CD14-positive monocyte (primary cell): ENCODE measurements around the gene CHRNA9. TPM values are rescaled to one million over a fixed set of nuclear protein-coding genes. Genes with fewer than 3 reads are reported as not detected.
A peak's percentile ranks its signal among the peaks of the same experiment; 100 is the strongest.

Experiments
- DNase-seq, 3 donors: peaks; one replicate each; pipeline ENCODE4 v3.0.0-alpha.2; 2011 to 2022
- H2AFZ ChIP-seq: 2 replicates; pipeline ENCODE4 v1.6.0; 2012; ENCODE audit warnings: mild to moderate bottlenecking, low read depth, low read length, inconsistent platforms; ENCODE audit not compliant: insufficient read depth, poor library complexity, severe bottlenecking
- H3K27ac ChIP-seq, 2 donors: 1 replicate in 1 of 2; 2 replicates in 1 of 2; pipeline ENCODE4 v1.5.1; 2012 to 2013; ENCODE audit warnings: low read length in 2 of 2, control low read depth in 1 of 2, inconsistent platforms in 1 of 2, low read depth in 1 of 2, mild to moderate bottlenecking in 1 of 2
- H3K27me3 ChIP-seq, 2 donors: one replicate each; pipeline versions ENCODE4 v1.6.0 to v1.6.1; 2011 to 2013; ENCODE audit warnings: low read length in 2 of 2; ENCODE audit not compliant: control insufficient read depth in 2 of 2, insufficient read depth in 2 of 2
- H3K36me3 ChIP-seq, 2 donors: replicated peaks in 1 of 2; 1 replicate in 1 of 2; 2 replicates in 1 of 2; pipeline versions ENCODE4 v1.5.1 to v1.6.1; 2012 to 2013; ENCODE audit warnings: low read length in 2 of 2, control low read depth in 1 of 2, inconsistent platforms in 1 of 2, mild to moderate bottlenecking in 1 of 2; ENCODE audit not compliant: insufficient read depth in 2 of 2, control insufficient read depth in 1 of 2
- H3K4me1 ChIP-seq, 2 donors: 1 replicate in 1 of 2; 2 replicates in 1 of 2; pipeline versions ENCODE4 v1.5.1 to v1.6.1; 2012 to 2013; ENCODE audit warnings: low read length in 2 of 2, control low read depth in 1 of 2, inconsistent platforms in 1 of 2, mild to moderate bottlenecking in 1 of 2, moderate library complexity in 1 of 2; ENCODE audit not compliant: insufficient read depth in 2 of 2, control insufficient read depth in 1 of 2
- H3K4me2 ChIP-seq: replicated peaks from 2 replicates; pipeline ENCODE3; 2012; ENCODE audit warnings: low read length, moderate library complexity, mild to moderate bottlenecking; ENCODE audit not compliant: poor library complexity, severe bottlenecking; ENCODE audit errors: extremely low read depth
- H3K4me3 ChIP-seq, 3 experiments: fragments of 200-600 bp in 1 of 3; sonication (generic) in 1 of 3; replicated peaks in 1 of 3; 1 replicate in 2 of 3; 2 replicates in 1 of 3; pipeline ENCODE4 v1.5.1; 2011 to 2013; ENCODE audit warnings: low read length in 3 of 3, mild to moderate bottlenecking in 3 of 3, control low read depth in 2 of 3, low read depth in 2 of 3, inconsistent platforms in 1 of 3, moderate library complexity in 1 of 3
- H3K79me2 ChIP-seq: 2 replicates; pipeline ENCODE4 v1.6.0; 2012; ENCODE audit warnings: mild to moderate bottlenecking, control low read depth, inconsistent platforms, low read length, moderate library complexity; ENCODE audit not compliant: insufficient read depth
- H3K9ac ChIP-seq: 2 replicates; pipeline ENCODE4 v1.6.0; 2017; ENCODE audit warnings: low read length, mild to moderate bottlenecking; ENCODE audit not compliant: insufficient read depth, poor library complexity, severe bottlenecking
- H3K9me3 ChIP-seq, 2 donors: replicated peaks in 1 of 2; 1 replicate in 1 of 2; 2 replicates in 1 of 2; pipeline versions ENCODE4 v1.5.1 to v1.6.1; 2012 to 2013; ENCODE audit warnings: low read length in 2 of 2, control low read depth in 1 of 2; ENCODE audit not compliant: control insufficient read depth in 1 of 2, insufficient read depth in 1 of 2
- H4K20me1 ChIP-seq: 2 replicates; pipeline ENCODE4 v1.6.0; 2012; ENCODE audit warnings: mild to moderate bottlenecking, low read length, control low read depth, moderate library complexity; ENCODE audit not compliant: insufficient read depth
- H3K27ac Mint-ChIP-seq, 7 donors: one replicate each; pipeline ENCODE4 v1.8.0; 2020; ENCODE audit warnings: mild to moderate bottlenecking in 7 of 7, mixed read lengths in 7 of 7, moderate library complexity in 6 of 7, inconsistent platforms in 2 of 7
- H3K27me3 Mint-ChIP-seq, 3 donors: one replicate each; pipeline ENCODE4 v1.8.0; 2021 to 2022; ENCODE audit warnings: low read depth in 3 of 3, mild to moderate bottlenecking in 3 of 3, mixed read lengths in 3 of 3, moderate library complexity in 3 of 3, inconsistent platforms in 1 of 3
- H3K36me3 Mint-ChIP-seq, 2 donors: one replicate each; pipeline ENCODE4 v1.8.0; 2020; ENCODE audit warnings: mixed read lengths in 2 of 2, inconsistent platforms in 1 of 2, mild to moderate bottlenecking in 1 of 2
- H3K4me1 Mint-ChIP-seq: one replicate; pipeline ENCODE4 v1.8.0; 2020; ENCODE audit warnings: mild to moderate bottlenecking, mixed read lengths
- H3K4me3 Mint-ChIP-seq, 2 donors: one replicate each; pipeline ENCODE4 v1.8.0; 2020; ENCODE audit warnings: mild to moderate bottlenecking in 2 of 2, mixed read lengths in 2 of 2, moderate library complexity in 1 of 2
- H3K9me3 Mint-ChIP-seq, 7 donors: one replicate each; pipeline ENCODE4 v1.8.0; 2020 to 2022; ENCODE audit warnings: mixed read lengths in 7 of 7, mild to moderate bottlenecking in 6 of 7, moderate library complexity in 6 of 7, inconsistent platforms in 2 of 7
- WGBS: methylation state at CpG from one replicate; pipeline ENCODE4 v1.1.5; 2013; ENCODE audit warnings: missing lambda C conversion rate; ENCODE audit not compliant: insufficient coverage; 5-methylcytosine and 5-hydroxymethylcytosine counted together
- intact Hi-C, 2 donors: fragments of 100-400 bp; cut with micrococcal nuclease; formaldehyde crosslinking; loops; one replicate each; pipeline versions ENCODE4 v1.15.0 to v1.15.1; 2023
- polyA minus RNA-seq: library from RNA; depleted of rRNA, polyadenylated mRNA; stranded (reverse); fragments of >200 nt; gene quantifications from 2 replicates; pipeline ENCODE4 v1.2.3, GENCODE V29; 2012
- polyA plus RNA-seq, 3 donors: library from polyadenylated mRNA; depleted of rRNA in 1 of 3; unstranded in 2 of 3; stranded (reverse) in 1 of 3; fragments of 300-500 nt in 2 of 3; fragments of >200 nt in 1 of 3; fragmentation: Illumina TruSeq in 2 of 3; gene quantifications; 1 replicate in 2 of 3; 2 replicates in 1 of 3; pipeline ENCODE4 v1.2.3, GENCODE V29; 2012 to 2021
- total RNA-seq, 12 experiments: library from RNA in 1 of 12; stranded (reverse) in 1 of 12; fragments of 120-200 nt in 1 of 12; gene quantifications; one replicate each; pipeline ENCODE4 v1.2.4 and lab custom pipeline; 2013 to 2026; ENCODE audit warnings: mixed read lengths in 6 of 12, inconsistent platforms in 1 of 12
- TF ChIP-seq, protein P1 (sequence below): fragments of 200-600 bp; IDR thresholded peaks from one replicate; pipeline ENCODE4 v1.8.0; 2022; ENCODE audit warnings: antibody characterized with exemption, mild to moderate bottlenecking

CHRNA9 gene, protein sequence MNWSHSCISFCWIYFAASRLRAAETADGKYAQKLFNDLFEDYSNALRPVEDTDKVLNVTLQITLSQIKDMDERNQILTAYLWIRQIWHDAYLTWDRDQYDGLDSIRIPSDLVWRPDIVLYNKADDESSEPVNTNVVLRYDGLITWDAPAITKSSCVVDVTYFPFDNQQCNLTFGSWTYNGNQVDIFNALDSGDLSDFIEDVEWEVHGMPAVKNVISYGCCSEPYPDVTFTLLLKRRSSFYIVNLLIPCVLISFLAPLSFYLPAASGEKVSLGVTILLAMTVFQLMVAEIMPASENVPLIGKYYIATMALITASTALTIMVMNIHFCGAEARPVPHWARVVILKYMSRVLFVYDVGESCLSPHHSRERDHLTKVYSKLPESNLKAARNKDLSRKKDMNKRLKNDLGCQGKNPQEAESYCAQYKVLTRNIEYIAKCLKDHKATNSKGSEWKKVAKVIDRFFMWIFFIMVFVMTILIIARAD
- not detected for total RNA-seq (2013)
- not detected for polyA plus RNA-seq
- 0.14 TPM in 1 of 2 replicates, not detected in the other for polyA minus RNA-seq
- 0 to 2.0 (median 0.12) reads per million in 11 experiments for total RNA-seq (lab: John Stamatoyannopoulos, UW)

DNA sequence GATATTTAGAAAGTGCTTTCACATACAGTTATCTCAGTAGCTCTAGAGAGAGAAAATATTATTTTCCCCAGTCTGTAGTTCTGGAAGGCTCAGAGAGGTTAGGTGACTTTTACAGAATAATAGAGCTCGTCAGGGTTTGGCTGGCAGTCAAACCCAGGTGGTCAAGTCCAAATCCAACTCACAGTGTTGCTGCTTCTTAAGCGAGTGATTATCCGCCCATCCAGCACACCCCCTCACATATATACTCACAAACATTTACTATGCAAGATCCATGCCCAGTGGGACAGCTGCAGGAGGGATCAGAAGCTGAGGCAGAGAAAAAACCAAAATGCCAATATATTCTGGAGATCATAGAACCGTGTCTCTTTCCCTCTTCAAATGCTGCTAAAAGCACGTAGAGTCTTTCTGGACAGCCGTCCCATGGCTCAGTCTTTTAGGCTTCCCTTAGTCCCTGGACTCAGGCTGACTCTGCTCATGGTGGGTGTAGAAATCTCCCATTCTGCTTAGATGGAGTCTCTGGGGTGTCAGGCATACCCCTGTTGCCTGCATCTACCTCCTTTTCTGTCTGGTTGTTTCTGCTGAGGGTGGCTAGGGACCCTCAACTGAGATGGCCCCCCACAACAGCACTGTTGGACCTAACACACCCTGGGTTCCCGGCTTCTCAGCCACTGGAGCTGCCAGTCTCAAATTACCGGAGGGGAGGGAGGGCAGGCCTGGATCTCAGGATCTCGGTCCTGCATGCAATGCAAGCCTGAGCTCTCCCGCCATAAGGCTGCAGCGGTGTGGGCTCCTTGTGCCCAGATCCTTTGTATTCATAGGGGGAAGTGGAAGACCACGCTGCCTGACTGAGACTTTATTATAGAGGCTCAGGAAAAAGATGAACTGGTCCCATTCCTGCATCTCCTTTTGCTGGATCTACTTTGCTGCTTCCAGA is at the start of gene CHRNA9:
Gene CHRNA9, plus strand, starts transcription at position 743 of the 934 bp plus-strand sequence. Its CDS starts 135 bp downstream, at position 878.
- no peaks in the 10 kb centered on the region for H3K27me3 ChIP-seq
- H3K9ac ChIP-seq: no peak within 1 kb of the TSS
- no peaks in the 10 kb centered on the region for H4K20me1 ChIP-seq
- no peak within 1 kb of the TSS for H2AFZ ChIP-seq
- intact Hi-C loops: no loop called here
- H3K27ac ChIP-seq: no peak within 1 kb of the TSS
- Mint-ChIP-seq H3K4me3 (no peak within 1 kb of the TSS), H3K27ac (no peak within 1 kb of the TSS), H3K9me3 (no peaks in the 10 kb centered on the region), H3K4me1 (no peaks in the 10 kb centered on the region), H3K27me3 (no peaks in the 10 kb centered on the region), H3K36me3 (no peaks in the 10 kb centered on the region)
- no peaks in the 10 kb centered on the region for H3K4me1 ChIP-seq
- DNase-seq: no peak
- 93% methylated on average over 8 of the region's 12 CpGs for WGBS
- H3K9me3 ChIP-seq: no peaks in the 10 kb centered on the region
- H3K4me2 ChIP-seq: no peak within 1 kb of the TSS
- no peaks in the 10 kb centered on the region for H3K79me2 ChIP-seq
- TF ChIP-seq, protein P1, sequence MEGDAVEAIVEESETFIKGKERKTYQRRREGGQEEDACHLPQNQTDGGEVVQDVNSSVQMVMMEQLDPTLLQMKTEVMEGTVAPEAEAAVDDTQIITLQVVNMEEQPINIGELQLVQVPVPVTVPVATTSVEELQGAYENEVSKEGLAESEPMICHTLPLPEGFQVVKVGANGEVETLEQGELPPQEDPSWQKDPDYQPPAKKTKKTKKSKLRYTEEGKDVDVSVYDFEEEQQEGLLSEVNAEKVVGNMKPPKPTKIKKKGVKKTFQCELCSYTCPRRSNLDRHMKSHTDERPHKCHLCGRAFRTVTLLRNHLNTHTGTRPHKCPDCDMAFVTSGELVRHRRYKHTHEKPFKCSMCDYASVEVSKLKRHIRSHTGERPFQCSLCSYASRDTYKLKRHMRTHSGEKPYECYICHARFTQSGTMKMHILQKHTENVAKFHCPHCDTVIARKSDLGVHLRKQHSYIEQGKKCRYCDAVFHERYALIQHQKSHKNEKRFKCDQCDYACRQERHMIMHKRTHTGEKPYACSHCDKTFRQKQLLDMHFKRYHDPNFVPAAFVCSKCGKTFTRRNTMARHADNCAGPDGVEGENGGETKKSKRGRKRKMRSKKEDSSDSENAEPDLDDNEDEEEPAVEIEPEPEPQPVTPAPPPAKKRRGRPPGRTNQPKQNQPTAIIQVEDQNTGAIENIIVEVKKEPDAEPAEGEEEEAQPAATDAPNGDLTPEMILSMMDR: no peak
- no peak within 1 kb of the TSS for H3K4me3 ChIP-seq
- H3K36me3 ChIP-seq: no peaks in the 10 kb centered on the region

DNA sequence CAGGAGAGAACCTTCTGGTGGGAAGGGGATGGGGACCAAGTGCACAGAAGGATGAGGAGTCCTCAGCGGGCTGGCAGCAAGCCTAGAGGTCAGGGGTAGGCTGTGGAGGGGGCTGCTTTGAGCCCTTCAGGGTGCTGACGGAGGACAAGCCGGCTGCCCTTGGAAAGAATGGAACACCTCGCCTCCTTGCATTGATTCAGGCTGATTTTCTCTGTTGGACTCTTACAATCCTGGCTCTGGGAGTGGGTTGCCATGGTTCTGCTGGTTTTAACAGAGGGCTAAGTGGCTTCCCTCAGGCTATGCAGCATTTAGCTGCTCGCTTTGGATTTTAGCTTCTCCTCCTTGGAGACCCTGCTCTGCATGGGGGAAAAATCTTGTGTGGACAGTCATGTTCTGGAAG is 49.4 kb upstream of the CHRNA9 start:
- DNase-seq: no peak
- H4K20me1 ChIP-seq: no peaks in the 10 kb centered on the region
- H2AFZ ChIP-seq: no peak overlapping the region
- H3K27ac ChIP-seq: no peak overlapping the region
- Mint-ChIP-seq H3K9me3 (peaks cover 2 to 10% (median 4%) of the 10 kb centered on the region in 7 donors), H3K36me3 (peaks cover 0 to 4% of the 10 kb centered on the region in 2 donors), H3K4me1 (peaks cover 33% of the 10 kb centered on the region), H3K27ac (peak overlapping the region in 1 of 7 donors; percentile 43), H3K27me3 (peaks cover 0 to 7% (median 3%) of the 10 kb centered on the region in 3 donors), H3K4me3 (no peak overlapping the region)
- H3K36me3 ChIP-seq: no peaks in the 10 kb centered on the region
- H3K4me1 ChIP-seq: peaks cover 21 to 25% of the 10 kb centered on the region in 2 donors
- intact Hi-C loops: no loop called here
- 93% methylated on average over 5 of the region's 5 CpGs for WGBS
- no peaks in the 10 kb centered on the region for H3K79me2 ChIP-seq
- TF ChIP-seq, protein P1: no peak
- H3K4me3 ChIP-seq: no peak overlapping the region
- no peaks in the 10 kb centered on the region for H3K27me3 ChIP-seq
- no peaks in the 10 kb centered on the region for H3K9me3 ChIP-seq
- no peak overlapping the region for H3K9ac ChIP-seq
- H3K4me2 ChIP-seq: no peak overlapping the region
